HK-2 (cell line): ENCODE measurements around the gene ARHGAP24.
"Not testable (repeated sequence)": the region's sequence is repeated elsewhere in the genome, so short reads cannot be mapped to it uniquely, and the experiment has no call there.

ENCODE experiments used
- DNase-seq: peaks from one replicate; pipeline ENCODE4 v3.0.0-alpha.2; 2018; ENCODE audit not compliant: unreplicated experiment

The ARHGAP24 gene

GRCh38 chr4:86015412-86016350 is 540.7 kb downstream of the ARHGAP24 start:
- no peak for DNase-seq

- no peak for DNase-seq
Observed at GRCh38 chr4:86019362-86019761, 544.4 kb downstream of the ARHGAP24 start.

DNA sequence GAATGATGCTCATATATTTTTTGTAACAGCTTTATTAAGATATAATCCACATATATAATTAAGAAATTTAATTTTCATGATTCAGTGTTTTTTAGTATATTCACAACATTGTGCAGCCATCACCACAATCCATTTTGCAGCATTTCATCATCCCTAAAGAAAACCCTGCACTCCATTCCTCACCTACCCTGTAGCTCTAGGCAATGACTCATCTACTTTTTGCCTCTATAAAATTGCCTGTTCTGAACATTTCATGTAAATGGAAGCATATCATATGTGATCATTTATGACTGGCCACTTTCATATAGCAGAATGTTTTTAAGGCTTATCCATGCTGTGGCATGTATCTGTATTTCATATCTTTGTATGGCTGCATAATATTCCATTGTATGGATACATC is 545.0 kb downstream of the ARHGAP24 start:
- DNase-seq, result no peak

- DNase-seq, result not testable (repeated sequence)
Observed at GRCh38 chr4:86021671-86022070, 546.7 kb downstream of the ARHGAP24 start.

DNA sequence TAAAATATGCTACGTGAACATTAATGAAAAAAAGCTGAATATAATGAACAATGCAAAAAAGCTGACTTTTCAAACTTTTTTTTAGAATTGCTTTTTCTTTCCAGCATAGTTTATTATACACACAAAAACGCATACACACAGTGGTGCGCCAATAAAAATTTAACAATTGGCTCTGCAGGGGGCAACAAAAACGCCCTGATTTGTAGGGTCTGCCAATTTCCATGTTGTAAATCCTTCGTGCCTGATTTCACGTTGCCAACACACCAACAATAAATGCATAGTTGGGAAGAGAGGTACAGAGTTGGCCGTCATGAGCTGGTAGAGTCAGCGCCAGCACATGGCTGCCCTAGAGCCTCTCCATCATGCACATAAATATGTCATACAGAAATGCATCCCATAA is 551.8 kb downstream of the ARHGAP24 start:
- no peak for DNase-seq

DNA sequence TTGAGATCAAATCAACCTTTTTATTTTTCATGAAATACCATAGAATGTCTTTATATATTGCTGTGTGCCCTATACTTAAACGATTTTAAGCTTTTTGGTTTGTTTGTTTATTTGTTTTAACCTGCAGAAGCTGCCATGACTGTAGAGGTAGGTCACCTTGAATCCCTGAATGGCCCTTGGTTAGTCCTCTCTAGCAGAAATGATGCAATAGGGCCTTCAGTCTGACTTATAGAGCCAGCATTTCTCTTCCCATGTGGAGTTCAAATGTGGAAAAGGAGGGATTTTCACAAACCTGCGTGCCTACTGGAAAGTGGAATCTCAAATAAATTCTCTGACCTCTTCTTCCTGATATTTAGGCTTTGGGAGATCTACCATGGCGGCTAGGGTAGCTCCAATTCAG is 557.0 kb downstream of the ARHGAP24 start:
- DNase-seq, result no peak

DNA sequence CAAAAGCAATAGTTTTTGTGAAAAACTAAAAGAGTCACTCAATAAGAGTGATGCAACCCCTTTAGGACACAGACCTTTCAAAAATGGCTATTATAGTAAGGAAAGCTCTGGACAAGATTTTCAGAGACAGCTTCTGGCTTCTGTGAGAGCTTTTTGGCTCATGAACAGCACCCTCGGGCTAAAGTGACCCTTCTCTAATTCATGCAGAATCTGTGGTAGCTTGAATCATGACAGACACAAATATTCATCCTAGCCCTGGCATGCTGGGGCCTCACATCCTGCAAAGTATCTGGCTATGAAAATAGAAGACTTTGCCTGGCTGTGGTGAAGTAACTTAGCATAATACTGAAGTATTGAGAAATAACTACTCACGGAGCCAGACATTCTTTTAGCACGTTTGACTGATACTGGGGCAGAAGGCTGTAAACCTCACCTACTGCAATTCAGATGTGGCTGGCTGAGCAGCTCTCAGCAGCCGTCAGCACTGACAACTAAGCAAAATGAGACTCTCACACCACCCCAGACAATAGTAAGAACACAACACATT is 557.6 kb downstream of the ARHGAP24 start:
- no peak for DNase-seq

DNA sequence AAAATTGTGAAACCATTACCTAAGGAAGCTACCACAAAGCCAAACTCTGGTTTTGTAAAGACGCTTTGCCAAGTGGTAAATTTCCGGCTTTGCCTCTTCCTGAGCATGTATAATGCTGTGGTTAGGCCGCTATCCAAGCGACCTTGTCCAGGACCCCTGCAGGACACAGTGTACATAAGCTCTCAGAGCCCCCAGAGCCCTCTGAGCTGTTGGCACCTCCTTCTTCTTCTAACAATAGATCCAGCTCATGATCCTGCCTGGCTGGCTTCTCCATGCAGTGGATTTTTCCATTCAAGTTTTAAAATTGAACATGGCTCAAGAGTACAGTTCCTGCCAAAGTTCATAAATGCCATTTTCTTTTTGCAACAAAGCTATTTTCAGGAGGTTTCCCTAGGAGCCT is 558.2 kb downstream of the ARHGAP24 start:
- no peak for DNase-seq

DNA sequence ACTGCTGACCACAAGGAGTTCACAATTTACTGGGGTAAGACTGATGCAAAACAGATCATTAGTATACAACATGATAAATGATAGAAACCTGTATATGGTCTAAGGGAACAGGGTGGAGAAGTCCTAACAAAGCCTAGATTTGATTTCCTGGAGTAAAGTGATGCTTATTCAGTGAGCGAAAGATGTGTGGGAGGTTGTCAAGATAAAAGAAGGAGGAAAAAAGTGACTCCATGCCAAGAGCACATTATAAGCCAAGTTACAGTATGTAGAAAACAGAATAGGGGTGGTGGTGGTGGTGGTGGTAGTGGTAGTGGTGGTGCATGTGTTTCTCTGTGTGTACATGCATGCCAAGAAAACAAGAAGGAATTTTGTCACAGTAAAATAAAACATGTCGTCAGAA is 559.7 kb downstream of the ARHGAP24 start:
- DNase-seq, result no peak

GRCh38 chr4:86035688-86036087 is 560.7 kb downstream of the ARHGAP24 start:
- no peak for DNase-seq

- DNase-seq, result no peak
Observed at GRCh38 chr4:86036736-86037135, 561.8 kb downstream of the ARHGAP24 start.

GRCh38 chr4:86038037-86038436 is 563.1 kb downstream of the ARHGAP24 start:
- DNase-seq, result no peak

GRCh38 chr4:86043755-86044592 is 569.0 kb downstream of the ARHGAP24 start:
- DNase-seq, result no peak

DNA sequence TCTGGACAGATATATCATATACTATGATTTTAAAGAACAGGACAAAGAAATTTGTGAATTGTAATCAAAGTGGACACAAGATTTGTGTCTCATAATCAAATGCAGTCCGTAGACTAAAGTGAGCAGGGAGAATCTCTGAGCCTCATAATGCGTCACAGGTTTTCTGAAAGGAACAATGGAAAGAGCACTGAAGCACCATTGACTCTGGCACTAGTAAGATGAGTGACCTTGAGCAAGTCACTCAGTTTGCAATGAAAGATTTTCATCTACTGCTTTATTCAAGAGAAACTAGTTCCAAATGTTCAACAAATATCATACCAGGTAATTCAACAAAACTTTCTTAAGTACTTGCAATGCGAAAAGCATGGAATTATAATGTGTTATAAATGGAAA is 569.6 kb downstream of the ARHGAP24 start:
- DNase-seq, result no peak

DNA sequence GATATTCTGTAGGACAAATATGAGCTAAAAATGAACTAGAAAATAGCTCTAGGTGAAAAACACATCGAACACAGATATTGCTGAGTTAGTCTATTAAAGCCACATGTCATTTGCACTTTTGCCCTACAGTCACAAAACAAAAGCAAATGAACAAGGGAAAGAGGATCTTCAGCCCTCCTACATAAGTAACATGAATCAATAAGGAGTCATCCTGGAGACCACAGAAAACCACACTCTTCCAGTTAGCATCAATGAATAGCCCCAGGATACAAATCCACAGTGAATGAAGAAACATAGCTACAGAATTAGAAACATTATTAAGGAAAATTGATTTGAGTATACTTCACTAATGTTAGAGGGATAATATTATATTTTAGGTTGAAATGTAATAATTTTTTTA is 573.5 kb downstream of the ARHGAP24 start:
- no peak for DNase-seq

DNA sequence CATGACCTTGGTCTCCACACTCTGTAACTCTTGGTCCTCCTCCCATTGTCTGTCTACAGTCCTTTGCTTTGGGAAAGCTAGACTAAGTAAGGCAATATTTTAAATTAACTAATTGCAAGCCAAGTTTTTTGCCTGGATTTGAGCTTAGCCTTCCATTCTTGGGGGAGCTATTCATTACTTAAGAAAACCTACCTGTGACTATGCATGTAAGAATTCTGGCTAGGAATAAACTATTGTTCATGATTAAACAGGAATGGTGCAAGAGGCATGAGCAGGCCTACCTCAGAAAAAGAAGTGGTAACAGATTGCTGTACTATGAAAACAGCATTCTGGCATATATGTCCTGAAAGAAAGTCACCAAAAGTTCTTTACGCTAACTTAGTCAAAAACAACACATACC is 575.5 kb downstream of the ARHGAP24 start:
- DNase-seq, result no peak
